MM.1S (cell line): ENCODE data around the gene RYR2.

Source experiments
- DNase-seq: peaks from one replicate; pipeline ENCODE4 v3.0.0-alpha.2; 2015
- H2AFZ ChIP-seq: fragments of 300-600 bp; sonication (generic); 2 replicates; pipeline ENCODE4 v1.6.0; 2016; ENCODE audit warnings: antibody characterized with exemption, low read length
- H3F3A ChIP-seq: fragments of 300-600 bp; sonication (generic); 2 replicates; pipeline ENCODE4 v1.6.1; 2016; ENCODE audit warnings: mild to moderate bottlenecking, antibody characterized with exemption, low read length, moderate library complexity, mixed read lengths; ENCODE audit not compliant: insufficient read depth
- H3K27ac ChIP-seq: fragments of 300-600 bp; sonication (generic); 2 replicates; pipeline ENCODE4 v1.5.1; 2016; ENCODE audit warnings: mild to moderate bottlenecking, low read length
- H3K27me3 ChIP-seq: fragments of 300-600 bp; sonication (generic); replicated peaks from 2 replicates; pipeline ENCODE4 v1.6.0; 2016; ENCODE audit warnings: low read length; ENCODE audit not compliant: insufficient read depth
- H3K36me3 ChIP-seq: fragments of 300-600 bp; sonication (generic); replicated peaks from 2 replicates; pipeline ENCODE4 v1.6.1; 2016; ENCODE audit warnings: mild to moderate bottlenecking, low read length, mixed read lengths; ENCODE audit not compliant: insufficient read depth
- H3K4me1 ChIP-seq: fragments of 300-600 bp; sonication (generic); 2 replicates; pipeline ENCODE4 v1.6.1; 2016; ENCODE audit warnings: low read length, mixed read lengths
- H3K4me2 ChIP-seq: fragments of 300-600 bp; sonication (generic); 2 replicates; pipeline ENCODE4 v1.6.0; 2016; ENCODE audit warnings: low read depth, low read length
- H3K4me3 ChIP-seq: fragments of 300-600 bp; sonication (generic); 2 replicates; pipeline ENCODE4 v1.5.1; 2016; ENCODE audit warnings: low read length, mixed read lengths
- H3K79me2 ChIP-seq: fragments of 300-600 bp; sonication (generic); 2 replicates; pipeline ENCODE4 v1.6.1; 2016; ENCODE audit warnings: mixed run types, low read length, mixed read lengths
- H3K9ac ChIP-seq: fragments of 300-600 bp; sonication (generic); 2 replicates; pipeline ENCODE4 v1.6.1; 2016; ENCODE audit warnings: low read length, mixed read lengths
- H3K9me2 ChIP-seq: fragments of 300-600 bp; sonication (generic); replicated peaks from 2 replicates; pipeline ENCODE4 v1.6.1; 2016; ENCODE audit warnings: mild to moderate bottlenecking, low read length, mixed read lengths; ENCODE audit not compliant: insufficient read depth
- H3K9me3 ChIP-seq: fragments of 300-600 bp; sonication (generic); replicated peaks from 2 replicates; pipeline ENCODE4 v1.6.1; 2016; ENCODE audit warnings: mild to moderate bottlenecking, low read length, mixed read lengths; ENCODE audit not compliant: insufficient read depth
- H4K20me1 ChIP-seq: fragments of 300-600 bp; sonication (generic); 2 replicates; pipeline ENCODE4 v1.6.1; 2016; ENCODE audit warnings: mild to moderate bottlenecking, low read length, moderate library complexity, mixed read lengths; ENCODE audit not compliant: insufficient read depth
- EZH2 ChIP-seq: fragments of 300-600 bp; sonication (generic); optimal IDR thresholded peaks from 2 replicates; pipeline ENCODE3; 2017; ENCODE audit warnings: low read depth, mild to moderate bottlenecking, antibody characterized with exemption, low read length, mixed read lengths
- EZH2phosphoT487 ChIP-seq: fragments of 300-600 bp; sonication (generic); IDR thresholded peaks from 2 replicates; pipeline ENCODE4 v1.6.1; 2018; ENCODE audit warnings: antibody characterized with exemption, low read length
- TF ChIP-seq, protein P1 (sequence below): fragments of 300-600 bp; sonication (generic); IDR thresholded peaks from 2 replicates; pipeline ENCODE4 v1.5.1; 2016; ENCODE audit warnings: antibody characterized with exemption, low read length, mixed read lengths

Gene RYR2

DNA sequence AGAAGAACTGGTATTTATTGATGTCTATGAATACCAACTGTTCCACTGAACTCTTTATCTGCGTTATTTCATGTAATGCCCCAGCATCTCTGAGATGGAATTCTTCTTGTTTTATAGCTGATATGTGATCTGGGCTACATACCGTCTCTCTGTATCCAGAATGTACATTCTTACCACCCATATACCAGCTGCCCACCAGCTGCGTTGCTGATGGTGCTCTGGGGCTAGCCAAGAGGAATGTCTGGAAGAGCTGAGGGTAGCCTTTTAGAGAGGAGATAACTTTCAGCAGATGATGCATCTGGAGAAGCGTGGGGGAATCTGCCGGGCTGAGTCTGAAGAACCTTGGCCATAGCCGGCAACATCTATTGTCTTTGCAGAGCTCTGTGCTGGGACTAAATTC, 137.5 kb downstream of the RYR2 start:
- Histone ChIP-seq H3K4me3 (no peak overlapping the region), H2AFZ (no peak overlapping the region), H3K9me2 (no peaks in the 10 kb centered on the region), H3K36me3 (no peaks in the 10 kb centered on the region), H4K20me1 (no peaks in the 10 kb centered on the region), H3K4me1 (no peaks in the 10 kb centered on the region), H3K9ac (no peak overlapping the region), H3K4me2 (no peak overlapping the region), H3K9me3 (no peaks in the 10 kb centered on the region), H3K27ac (no peak overlapping the region), H3K79me2 (no peaks in the 10 kb centered on the region), H3F3A (no peaks in the 10 kb centered on the region), H3K27me3 (no peaks in the 10 kb centered on the region)
- TF ChIP-seq, protein P1, sequence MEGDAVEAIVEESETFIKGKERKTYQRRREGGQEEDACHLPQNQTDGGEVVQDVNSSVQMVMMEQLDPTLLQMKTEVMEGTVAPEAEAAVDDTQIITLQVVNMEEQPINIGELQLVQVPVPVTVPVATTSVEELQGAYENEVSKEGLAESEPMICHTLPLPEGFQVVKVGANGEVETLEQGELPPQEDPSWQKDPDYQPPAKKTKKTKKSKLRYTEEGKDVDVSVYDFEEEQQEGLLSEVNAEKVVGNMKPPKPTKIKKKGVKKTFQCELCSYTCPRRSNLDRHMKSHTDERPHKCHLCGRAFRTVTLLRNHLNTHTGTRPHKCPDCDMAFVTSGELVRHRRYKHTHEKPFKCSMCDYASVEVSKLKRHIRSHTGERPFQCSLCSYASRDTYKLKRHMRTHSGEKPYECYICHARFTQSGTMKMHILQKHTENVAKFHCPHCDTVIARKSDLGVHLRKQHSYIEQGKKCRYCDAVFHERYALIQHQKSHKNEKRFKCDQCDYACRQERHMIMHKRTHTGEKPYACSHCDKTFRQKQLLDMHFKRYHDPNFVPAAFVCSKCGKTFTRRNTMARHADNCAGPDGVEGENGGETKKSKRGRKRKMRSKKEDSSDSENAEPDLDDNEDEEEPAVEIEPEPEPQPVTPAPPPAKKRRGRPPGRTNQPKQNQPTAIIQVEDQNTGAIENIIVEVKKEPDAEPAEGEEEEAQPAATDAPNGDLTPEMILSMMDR: no peak
- TF ChIP-seq EZH2phosphoT487 (no peak), EZH2 (no peak)
- DNase-seq: no peak

DNA sequence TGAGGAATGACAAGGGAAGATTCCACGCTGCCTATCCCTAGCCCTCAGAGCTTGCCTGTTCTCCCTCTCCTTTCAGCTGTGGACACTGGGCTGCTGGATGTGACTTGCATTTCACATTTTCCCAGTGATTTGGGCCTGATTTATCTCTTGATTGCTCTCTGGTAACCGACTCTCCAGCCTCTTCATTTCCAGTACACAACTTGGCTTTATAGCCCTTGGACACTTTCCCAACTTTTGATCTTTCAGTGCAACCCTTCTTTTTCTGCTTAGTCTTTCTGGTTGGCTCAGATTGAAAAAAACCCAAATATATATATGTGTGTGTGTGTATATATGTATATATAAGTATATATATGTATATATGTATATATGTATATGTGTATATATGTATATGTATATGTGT, 138.3 kb downstream of the RYR2 start:
- Histone ChIP-seq H3K4me2 (no peak overlapping the region), H3F3A (no peaks in the 10 kb centered on the region), H3K79me2 (no peaks in the 10 kb centered on the region), H3K9me2 (no peaks in the 10 kb centered on the region), H3K27me3 (no peaks in the 10 kb centered on the region), H4K20me1 (no peaks in the 10 kb centered on the region), H2AFZ (no peak overlapping the region), H3K27ac (no peak overlapping the region), H3K36me3 (no peaks in the 10 kb centered on the region), H3K9me3 (no peaks in the 10 kb centered on the region), H3K4me3 (no peak overlapping the region), H3K4me1 (no peaks in the 10 kb centered on the region), H3K9ac (no peak overlapping the region)
- no peak for DNase-seq
- TF ChIP-seq EZH2: no peak
- TF ChIP-seq, protein P1: no peak
- no peak for TF ChIP-seq EZH2phosphoT487

DNA sequence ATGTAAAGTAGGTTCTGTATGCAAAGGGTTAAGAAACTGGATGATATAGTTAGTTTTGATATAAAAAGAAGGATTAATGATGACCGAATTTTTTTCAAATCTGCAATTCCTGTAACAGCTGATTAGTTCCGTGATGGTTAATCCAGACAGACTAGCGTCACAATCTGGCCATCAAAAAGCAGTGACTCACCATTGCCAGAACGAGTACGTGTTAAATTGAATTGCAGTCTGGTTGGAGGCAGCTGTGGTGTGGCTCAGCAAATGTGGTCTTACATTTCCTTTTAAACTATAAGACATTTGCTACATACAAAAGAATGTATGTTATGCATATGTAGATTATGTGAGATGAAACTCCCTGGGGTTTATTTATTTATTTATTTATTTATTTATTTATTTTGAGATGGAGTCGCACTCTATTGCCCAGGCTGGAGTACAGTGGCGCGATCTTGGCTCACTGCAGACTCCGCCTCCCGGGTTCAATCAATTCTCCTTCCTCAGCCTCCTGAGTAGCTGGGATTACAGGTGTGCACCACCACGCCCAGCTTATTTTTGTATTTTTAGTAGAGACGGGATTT, 139.8 kb downstream of the RYR2 start:
- Histone ChIP-seq H3K4me2 (no peak overlapping the region), H3K9me2 (no peaks in the 10 kb centered on the region), H4K20me1 (no peaks in the 10 kb centered on the region), H3K9ac (no peak overlapping the region), H3K27ac (no peak overlapping the region), H3K27me3 (no peaks in the 10 kb centered on the region), H3K4me1 (no peaks in the 10 kb centered on the region), H3K79me2 (no peaks in the 10 kb centered on the region), H3K36me3 (no peaks in the 10 kb centered on the region), H2AFZ (no peak overlapping the region), H3F3A (no peaks in the 10 kb centered on the region), H3K4me3 (no peak overlapping the region), H3K9me3 (no peaks in the 10 kb centered on the region)
- DNase-seq: no peak
- no peak for TF ChIP-seq EZH2phosphoT487
- TF ChIP-seq, protein P1: no peak
- no peak for TF ChIP-seq EZH2
